HG03520 (cell line): ENCODE data around the gene STMN1.
A peak's percentile ranks its signal among the peaks of the same experiment; 100 is the strongest.

ENCODE experiments used
- ATAC-seq: cut with Tn5 transposase; IDR thresholded peaks from one replicate; pipeline ENCODE4 v1.9.1; 2021; ENCODE audit warnings: mild to moderate bottlenecking, moderate library complexity; ENCODE audit not compliant: unreplicated experiment

The STMN1 gene

DNA sequence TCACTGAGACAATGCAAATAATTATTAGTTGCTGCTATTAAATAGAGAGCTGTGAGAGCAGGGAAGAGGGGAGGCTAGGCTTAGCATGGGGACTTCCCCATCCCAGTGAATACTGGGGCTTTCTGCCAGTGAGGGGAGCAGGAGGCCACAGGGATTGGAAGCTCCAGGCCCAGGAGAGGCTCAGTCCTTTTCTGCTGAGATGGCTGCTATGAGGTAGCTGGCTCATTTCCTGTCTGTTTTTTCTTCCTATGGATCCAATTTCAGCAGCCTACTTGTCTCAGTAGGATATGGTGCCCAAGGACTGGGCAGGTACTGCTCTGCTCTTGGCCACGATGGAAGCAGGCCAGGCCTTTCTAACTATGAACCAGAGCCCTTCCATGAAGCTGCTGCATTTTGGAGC lies 10.0 kb downstream of the STMN1 start:
- no peak for ATAC-seq

DNA sequence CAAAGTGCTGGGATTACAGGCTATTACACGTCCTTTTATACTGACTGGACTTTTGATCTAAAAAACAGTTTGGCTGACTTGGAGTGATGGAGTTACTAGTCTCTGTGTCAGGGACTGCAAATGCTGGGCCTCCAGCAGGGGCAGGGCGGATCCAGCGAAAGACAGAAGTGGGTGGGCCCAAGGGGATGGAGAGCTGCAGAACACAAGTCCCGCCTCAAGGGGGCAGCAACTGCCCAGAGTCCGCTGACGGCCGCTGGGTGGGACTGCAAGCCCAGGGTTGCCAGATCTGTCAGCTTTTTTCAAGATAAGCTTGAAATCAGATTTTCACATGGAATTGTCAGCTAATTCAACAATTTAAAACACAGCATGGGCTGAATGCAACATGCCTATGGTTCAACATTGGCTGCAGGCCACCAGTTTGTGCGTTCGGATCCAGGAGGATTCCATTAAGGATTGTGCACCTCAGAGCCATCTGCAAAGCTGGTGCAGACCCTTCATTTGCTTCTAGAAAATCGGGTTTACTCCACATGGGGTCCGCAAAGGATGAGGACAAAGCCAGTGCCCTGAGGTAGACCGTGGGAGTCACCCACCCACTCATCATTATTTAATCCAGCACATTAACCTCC lies 10.7 kb downstream of the STMN1 start:
- peak; percentile 86 for ATAC-seq

DNA sequence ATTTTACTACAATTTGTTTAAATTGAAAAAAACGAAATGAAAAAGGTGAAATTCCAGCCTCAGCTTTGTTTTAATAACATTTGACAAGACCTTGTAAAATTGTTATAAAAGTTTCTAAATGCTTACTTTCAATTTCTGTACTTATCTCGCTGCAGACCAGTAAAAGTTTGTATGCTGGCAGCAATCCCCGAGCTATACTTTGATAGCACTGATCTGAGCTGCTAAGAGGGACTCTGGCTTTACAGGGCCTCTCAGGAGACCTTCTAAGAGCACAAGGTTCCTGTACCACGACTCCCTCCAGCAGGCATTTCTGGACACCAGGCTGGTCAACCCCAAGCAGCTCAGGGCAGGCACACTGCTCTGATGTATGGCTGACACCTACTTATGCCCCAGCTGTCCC lies 13.1 kb downstream of the STMN1 start:
- no peak for ATAC-seq

DNA sequence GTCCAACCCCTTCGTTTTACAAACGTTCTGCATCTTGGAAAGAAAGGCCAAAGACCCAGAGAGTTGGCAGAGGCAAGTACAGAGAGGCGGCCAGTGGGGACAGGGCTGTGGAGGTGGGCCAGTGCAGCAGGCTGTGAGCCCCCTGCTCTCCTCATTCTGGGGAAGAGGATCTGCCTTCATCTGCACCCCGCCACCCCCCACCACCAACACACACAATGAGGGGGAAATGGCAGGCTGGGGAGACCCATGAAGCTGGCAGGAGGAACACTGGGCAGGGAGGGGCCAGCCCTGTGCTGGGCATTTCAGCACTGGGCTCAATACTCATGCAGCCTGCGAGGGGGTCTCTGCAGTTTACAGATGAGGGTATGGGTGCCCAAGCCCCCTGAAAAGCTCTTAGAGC lies 14.6 kb downstream of the STMN1 start:
- ATAC-seq: no peak

DNA sequence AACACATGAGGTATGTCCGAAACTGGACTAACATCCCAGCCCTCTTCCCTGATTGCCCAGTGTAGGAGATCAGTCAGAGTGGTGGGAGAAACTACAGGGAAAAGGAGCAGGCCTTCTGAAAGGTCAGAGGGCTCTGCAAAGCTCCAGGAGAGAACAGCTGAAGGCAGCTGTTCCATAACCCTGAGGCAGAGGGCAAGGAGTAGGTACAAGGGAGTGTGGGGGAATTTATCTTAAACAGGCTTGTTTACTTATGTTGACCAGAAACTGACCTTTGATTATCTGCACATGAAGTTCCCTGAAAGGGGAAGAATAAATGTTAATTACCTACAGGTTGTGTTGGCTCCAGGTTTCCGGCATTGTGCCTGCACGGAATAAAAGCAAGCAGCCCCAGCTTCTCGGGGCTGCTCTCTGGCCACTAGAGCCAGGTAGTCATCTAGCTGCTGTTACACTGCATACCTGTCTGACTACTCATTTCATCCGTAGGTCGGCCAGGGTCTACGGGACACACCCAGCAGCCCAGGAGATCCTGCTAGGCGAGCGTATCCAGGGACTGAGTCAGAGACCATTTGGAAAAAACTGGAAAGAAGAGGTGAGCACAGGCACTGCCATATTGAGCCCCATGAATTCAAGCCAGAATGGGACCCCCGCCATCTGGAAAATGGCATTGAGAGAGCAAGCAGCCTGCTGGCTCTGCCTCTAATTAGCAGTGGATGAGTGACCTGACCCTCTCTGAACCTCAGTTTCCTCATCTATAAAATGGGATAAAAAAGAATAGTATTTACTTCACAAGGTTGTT lies 15.8 kb downstream of the STMN1 start:
- no peak for ATAC-seq

DNA sequence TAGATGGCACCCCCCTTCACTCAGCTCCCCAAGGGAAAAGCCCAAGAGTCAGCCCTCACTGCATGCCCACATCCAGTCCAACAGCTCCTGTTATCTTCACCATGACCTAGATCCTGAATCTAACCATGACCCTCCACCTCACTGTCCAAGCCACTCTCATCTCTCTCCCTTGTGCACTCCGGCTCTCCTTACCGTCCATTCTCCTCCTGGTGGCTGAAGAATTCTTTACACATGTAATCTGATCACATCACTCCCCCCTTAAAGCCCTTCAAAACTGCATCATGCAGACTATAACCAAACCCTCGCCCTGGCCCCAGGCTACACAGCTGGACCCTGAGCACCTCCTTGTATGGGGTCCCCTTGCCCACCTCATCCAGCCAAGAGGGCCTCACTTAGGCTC lies 16.7 kb downstream of the STMN1 start:
- ATAC-seq: no peak

DNA sequence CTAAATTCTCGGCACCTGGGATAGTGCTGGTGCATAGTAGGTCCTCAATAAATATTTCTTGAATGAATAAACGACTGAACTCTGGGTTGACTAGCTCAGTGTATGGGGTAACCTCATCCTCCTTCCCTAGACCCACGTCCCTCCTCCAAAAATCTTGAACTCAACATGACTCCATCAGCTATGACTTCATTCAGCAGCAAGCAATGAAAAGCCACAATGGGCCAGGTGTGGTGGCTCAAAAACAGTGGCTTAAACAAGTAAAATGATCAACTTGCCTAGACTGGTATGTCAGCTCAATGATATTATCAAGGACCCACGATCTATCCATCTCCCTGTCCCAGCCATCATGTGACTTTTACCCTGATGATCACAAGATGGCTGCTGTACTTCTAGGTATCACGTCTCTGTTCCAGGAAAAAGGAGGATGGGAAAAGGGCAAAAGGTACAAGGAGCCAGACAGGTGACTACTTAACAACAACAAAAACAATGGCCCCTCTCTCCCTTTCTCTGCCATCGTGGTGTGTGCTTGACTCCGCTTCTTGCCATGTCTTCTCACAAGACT lies 17.7 kb downstream of the STMN1 start:
- no peak for ATAC-seq

DNA sequence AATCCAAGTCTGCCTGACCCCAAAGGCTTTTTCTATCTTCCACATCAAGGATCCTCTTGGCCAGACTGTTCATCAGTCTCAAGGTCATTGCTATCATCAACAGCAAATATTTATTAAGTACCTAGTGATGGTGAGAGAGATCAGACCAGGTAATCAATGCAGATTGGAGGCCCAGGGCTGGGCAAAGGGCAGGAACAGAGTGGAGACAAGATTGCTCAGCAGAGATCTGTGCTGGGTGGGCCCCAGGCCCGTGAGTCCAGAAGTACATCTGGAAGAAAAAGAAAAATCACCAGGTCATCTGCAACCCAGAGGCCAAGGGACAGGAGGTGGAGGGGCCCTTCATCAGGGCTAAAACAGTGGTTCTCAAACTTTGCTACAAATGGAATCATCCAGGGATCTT lies 20.6 kb downstream of the STMN1 start:
- ATAC-seq: no peak

DNA sequence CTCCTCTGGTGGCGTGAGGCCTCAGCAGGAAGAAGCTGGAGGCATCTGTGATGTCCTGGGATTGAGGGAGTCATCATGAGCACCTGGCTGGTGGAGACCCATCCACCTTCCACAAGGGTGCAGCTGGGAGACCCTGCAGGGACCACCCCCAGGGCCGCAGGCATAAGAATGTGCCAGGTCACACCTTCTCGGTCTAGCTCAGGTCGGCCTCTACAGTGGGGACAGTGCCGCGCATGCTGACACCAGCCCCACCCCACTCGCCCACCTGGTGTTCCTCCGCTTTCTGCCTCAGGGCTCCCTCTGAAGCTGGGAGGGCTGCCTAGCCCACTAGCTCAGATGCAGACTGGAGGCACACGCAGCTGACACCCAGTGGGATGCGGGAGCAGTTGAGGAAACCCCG lies 25.0 kb downstream of the STMN1 start:
- no peak for ATAC-seq

DNA sequence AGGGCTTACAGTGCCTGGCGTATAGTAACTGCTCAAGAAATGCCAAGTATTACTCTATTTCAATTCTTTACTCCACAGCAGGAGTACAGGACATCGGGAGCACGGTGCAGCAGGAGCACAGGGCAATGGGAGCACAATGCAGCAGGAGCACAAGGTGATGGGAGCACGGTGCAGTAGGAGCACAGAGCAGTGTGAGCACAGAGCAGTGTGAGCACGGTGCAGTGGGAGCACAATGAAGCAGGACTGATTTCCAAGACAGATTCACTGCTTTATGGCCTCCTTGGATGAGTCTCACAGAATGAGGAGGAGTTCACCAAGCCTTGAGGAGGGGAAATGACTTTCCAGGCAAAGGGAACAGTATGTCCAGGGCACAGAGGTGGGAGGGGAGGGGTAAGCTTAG lies 25.7 kb downstream of the STMN1 start:
- no peak for ATAC-seq

DNA sequence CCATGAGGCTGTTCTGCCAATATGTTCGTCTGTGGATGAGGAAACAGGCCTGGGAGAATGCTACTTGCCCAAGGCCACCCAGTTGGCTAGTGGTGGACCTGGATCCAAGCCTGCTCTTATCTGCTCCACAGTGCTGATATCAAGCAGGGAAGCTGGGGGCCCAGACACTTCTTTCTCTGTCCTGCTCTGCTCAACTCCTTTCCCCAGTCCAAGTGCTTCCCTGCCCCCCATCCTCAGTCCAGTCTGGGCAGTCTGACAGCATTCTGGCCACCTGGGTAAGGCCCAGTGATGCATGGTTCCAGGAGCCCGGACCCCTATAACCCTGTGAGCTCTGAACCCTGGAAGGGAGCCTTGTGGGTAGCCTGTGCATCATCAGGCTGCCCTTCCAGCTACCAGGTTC lies 26.5 kb downstream of the STMN1 start:
- no peak for ATAC-seq

DNA sequence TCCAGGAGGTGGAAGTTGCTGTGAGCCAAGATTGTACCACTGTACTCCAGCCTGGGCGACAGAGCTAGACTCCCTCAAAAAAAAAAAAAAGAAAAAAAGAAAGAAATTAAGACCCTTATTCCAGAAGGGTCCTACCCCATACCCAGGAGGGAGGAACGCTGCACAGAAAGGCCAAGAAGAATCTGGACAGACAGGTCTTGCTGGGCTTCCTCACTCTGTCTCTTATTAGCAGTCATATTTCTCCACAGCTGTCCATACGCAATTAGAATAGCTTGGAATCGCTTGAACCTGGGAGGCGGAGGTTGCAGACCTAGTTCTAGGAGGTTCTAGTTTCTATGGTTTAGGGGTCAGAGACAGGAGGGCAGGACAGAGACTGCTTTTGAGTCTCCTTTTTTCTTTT lies 27.5 kb downstream of the STMN1 start:
- ATAC-seq: no peak

DNA sequence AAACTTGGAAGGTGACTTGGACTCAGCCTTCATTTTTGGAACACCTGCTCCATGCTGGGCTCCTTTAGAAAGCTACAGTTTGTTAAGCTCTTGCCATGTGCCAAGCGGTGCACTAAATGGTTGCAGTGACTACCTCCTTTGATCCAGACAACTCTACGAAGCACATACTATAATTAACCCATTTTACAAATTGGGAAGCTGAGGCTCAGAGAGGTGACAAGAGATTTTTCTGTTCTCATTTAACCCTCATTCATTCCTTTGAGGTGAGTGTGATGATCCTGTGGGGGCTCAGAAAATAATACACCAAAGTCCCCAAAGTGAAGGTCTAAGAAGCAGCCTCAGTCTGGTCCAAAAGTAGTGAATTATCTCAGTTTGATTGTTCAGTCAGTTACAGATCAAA lies 29.1 kb downstream of the STMN1 start:
- no peak for ATAC-seq

DNA sequence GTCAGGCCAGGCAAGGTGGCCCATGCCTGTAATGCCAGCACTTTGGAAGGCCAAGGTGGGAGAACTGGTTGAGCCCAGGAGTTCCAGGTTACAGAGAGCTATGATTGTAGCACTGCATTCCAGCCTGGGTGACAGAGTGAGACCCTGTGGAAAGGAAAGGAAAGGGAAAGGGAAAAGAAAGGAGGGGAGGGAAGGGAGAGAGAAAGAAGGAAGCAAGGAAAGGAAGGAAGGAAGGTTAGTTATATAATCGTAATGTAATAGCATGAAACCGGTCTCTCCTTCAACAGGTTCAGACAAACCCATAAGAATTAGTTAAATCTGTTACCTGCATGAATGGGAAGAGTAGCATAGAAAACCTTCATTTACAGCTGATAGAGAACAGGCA lies 29.5 kb downstream of the STMN1 start:
- no peak for ATAC-seq

DNA sequence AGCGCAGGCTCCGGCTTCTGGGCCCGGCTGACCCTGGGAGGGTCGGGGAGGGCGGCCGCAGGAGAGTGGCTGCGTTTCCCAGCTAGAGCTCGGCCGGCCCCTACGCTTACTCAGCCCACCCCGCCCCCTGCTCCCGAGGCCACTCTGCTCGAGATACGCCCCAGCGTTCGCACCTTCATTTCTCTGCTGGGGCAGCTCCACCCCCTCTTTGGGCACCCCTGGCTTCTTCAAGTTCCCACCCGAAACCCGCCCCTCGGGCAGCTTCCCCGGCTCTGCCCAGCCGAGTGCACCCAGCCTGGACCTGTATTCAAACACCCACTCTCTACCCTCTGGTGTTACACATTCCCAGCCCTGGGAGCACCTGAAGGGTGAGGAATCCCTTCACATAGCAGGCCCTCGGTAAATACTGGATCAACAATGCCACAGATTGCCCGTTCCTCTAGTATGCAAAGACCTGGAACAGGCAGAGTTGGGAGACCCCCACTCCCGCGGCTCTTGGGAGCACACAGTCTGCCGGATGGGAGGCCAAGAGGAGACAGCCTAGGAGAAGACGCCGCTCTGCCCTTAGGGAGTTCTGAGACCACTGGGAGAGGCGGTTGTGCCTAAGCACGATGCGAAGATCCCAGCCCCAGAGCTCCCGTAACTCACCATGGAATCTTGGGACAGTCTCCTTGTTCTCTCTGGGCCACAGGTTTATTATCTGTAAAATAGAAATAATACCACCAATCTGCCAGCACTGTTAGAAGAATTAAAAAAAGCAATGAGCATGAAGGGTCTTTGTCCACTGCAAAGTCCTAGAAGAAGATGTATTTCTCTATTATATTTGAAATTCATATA lies 30.1 kb downstream of the STMN1 start:
- ATAC-seq: no peak

DNA sequence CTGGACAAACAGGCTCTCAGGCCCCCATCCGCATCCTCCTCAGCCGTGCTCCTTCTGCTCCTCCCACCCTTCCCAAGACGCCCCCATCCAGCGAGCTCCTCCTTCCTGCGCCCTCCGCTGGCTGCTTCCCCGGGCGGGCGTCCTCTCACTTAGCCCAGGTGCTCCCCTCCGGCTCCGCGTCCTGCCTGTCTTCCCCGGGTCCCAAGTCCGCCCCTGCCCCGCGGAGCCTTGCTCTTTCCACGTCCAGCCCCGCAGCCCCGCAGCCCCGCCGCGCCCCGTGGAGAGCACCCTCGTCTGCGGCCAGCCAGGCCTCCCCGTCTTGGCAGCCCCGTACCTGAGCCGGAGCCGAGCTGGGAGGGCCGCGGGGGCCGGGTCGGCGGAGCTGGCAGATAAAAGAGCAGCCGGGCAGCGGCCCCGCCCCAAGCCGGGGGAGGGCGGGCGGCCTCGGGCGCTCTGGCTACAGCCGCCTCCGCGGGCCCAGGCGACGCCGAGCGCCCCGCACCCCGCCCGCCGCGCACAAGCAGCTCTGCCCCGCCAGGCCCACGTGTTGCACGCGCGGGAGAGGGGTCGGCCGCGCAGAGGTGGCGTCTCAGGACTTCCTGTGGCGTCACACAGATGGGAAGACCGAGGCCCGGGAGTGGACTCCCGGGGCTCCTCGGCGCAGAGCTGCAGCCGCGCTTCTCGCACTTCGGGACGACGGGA lies 30.9 kb downstream of the STMN1 start, which contains the start of gene PAQR7:
Gene PAQR7, minus strand, starts transcription at position 555 of the 702 bp plus-strand sequence. CDS start 11,869 bp downstream, outside the sequence.
- ATAC-seq: peak; percentile 54

DNA sequence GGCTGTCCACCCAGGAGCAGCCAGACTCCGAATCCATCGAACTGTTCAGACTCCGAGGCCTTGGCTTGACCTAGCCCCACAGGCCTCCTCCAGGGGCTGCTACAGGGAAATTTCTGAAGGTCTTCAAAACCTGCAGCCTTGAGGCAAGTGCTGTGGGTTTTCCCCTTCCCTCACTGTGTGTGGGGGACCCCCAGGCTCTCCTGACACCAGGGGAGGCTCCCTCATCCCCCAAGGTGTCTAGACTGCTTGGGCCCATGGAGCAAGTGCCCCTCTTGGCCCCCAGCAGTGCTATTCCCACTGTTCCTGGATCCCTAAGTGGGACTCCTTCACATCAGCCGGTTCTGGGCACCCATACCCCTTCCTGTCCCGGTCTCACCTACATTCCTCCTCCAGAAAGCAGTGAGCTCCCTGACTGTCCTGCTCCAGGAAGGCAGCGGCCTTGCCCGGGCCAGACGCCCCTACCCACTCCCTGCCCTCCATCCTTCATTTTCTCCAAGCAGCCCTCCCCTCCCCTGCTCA lies 31.5 kb downstream of the STMN1 start:
- no peak for ATAC-seq

DNA sequence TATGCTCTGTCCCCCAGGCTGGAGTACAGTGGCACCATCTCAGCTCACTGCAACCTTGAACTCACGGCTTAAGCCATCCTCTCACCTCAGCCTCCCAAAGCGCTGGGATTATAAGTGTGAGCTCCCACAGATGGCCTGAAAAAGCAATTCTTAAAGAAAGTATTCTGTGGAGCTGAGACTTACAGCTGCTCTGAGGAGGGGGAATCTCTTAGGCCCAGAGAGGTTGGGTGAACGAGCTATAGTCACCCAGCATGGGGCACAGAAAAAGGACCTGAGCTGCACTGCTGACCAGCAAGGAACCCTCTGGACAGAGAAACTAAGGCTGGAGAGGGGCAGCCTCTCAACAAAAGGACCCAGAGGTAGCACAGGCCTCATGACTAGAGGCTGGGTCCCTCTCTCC lies 32.0 kb downstream of the STMN1 start:
- ATAC-seq: no peak

DNA sequence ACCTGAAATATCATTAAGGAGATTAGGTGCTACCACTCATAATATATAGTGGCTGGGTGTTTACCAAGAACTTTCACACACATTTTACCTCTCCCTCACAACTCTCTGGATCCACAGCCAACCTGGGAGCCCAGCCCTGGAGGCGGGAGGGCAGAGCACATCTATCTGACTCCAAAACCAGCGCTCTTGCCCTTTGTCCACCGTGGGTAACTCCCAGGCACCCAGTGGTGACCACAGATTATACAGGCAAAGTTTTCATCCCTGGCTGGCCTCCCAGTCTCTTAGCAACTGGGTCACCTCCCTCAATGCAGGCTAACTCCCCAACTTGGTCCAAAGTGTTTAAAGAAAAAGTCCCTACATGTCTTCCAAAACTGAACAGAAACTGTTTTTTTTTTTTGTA lies 33.1 kb downstream of the STMN1 start:
- no peak for ATAC-seq

DNA sequence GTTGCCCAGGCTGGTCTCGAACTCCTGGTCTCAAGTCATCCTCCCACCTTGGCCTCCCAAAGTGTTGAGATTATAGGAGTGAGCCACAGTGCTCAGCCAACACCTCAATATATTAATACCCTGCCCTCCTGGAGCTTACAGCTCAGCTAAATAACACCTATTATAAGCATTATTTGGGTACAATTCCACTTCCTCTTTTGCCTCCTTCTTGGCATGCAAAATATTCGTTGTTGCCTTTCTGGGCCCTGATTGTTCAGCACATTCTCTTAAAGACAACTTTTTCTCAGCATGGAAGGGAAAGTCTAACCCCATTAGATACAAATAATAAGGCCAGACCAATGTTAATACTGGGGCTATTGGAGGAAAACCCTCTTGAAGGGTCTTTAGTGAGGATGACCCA lies 33.5 kb downstream of the STMN1 start:
- ATAC-seq: no peak
